Measurements from ENCODE around the gene SLC22A6. TPM values are rescaled to one million over a fixed set of nuclear protein-coding genes. Genes with fewer than 3 reads are reported as not detected.

The SLC22A6 gene
- total RNA-seq, 1 experiment from 2014 or later: not detected

- TF ChIP-seq PRDM15 (CRISPR knock-in tag; IDR thresholded peaks at IDR 0.05): no peak
- TF ChIP-seq ESRRA (CRISPR knock-in tag; IDR thresholded peaks at IDR 0.05; ENCODE audit: borderline replicate concordance): no peak
- TF ChIP-seq ZMAT4 (CRISPR knock-in tag; IDR thresholded peaks at IDR 0.05): no peak
- no peak for TF ChIP-seq ZNF263 (CRISPR knock-in tag; IDR thresholded peaks at IDR 0.05; ENCODE audit: low read depth)
- TF ChIP-seq TEAD4 (CRISPR knock-in tag; IDR thresholded peaks at IDR 0.05): no peak
- TF ChIP-seq NFYB (CRISPR knock-in tag; conservative IDR thresholded peaks at IDR 0.05; ENCODE audit: low read depth): no peak
- TF ChIP-seq HMGXB4 (CRISPR knock-in tag; IDR thresholded peaks at IDR 0.05): no peak
- no peak for TF ChIP-seq MLX (CRISPR knock-in tag; IDR thresholded peaks at IDR 0.05)
Measured at GRCh38 chr11:63032457-63032856, 47.7 kb upstream of the SLC22A6 start (continued).

GRCh38 chr11:63023841-63024648 is 39.3 kb upstream of the SLC22A6 start:
- peaks cover 14% of the 10 kb centered on the region for H3K27me3 Mint-ChIP-seq (ENCODE audit: low read depth)
- peaks cover 16% of the 10 kb centered on the region for H3K4me1 Mint-ChIP-seq
- ChIA-PET CTCF (interaction anchor here (0.6 to 7.8 kb wide), 24 partner anchors 10 to 253 kb away, joined by 3 to 535 read pairs (median 5); partner anchors contain the start of genes CHRM1, SLC3A2 and TAF6L), POLR2A (interaction anchor here (1.1 kb wide), 1 partner anchor 115 kb away, joined by 3 read pairs; no protein-coding TSS in a partner anchor)
- peak; percentile 91 for DNase-seq (ENCODE audit: low spot score)
- TF ChIP-seq ZNF671 (CRISPR knock-in tag; IDR thresholded peaks at IDR 0.05) (no peak), ZNF317 (CRISPR knock-in tag; IDR thresholded peaks at IDR 0.05; ENCODE audit: borderline replicate concordance, low read depth) (no peak), CTCF (IDR thresholded peaks at IDR 0.05) (peak; percentile 100)
- peaks cover 17% of the 10 kb centered on the region for H3K9me3 Mint-ChIP-seq
- H3K27ac Mint-ChIP-seq: no peak overlapping the region
- H3K4me3 Mint-ChIP-seq: no peak overlapping the region
- ATAC-seq: peak; percentile 60
- H3K36me3 Mint-ChIP-seq: peaks cover 4% of the 10 kb centered on the region; the same call in 1 of the 2 replicates

DNA sequence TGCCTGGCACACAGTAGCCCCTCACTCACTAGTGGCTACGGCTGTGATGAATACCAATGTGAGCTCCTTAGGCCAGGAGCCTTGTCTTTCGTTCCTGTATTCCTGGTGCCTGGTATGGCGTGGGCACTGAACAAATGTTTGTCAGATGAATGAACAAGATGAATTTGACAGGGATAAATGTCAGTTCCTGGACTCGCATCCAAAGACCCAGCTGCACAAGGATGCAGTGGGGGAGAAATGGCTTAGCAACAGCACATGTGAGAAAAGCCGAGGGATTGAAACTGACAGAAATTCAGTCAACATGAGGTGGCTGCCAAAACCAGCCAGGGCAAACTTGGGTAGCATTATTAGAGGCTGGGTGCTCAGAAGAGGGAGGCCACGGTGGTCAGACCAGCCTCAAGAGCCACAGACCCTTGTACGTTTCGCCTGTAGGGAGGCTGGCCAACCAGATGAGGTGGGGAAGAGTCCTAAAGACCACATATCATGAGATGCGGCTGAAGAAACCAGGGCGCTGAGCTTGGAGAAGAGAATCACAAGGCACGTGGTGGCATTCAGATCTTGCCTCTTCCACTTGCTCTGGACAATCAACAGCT is 38.6 kb upstream of the SLC22A6 start:
- Mint-ChIP-seq H3K27ac (no peak overlapping the region), H3K9me3 (peaks cover 12% of the 10 kb centered on the region), H3K4me1 (peaks cover 16% of the 10 kb centered on the region), H3K4me3 (no peak overlapping the region), H3K36me3 (peaks cover 4% of the 10 kb centered on the region; the same call in 1 of the 2 replicates), H3K27me3 (ENCODE audit: low read depth) (peaks cover 17% of the 10 kb centered on the region)
- DNase-seq (ENCODE audit: low spot score) (no peak), ATAC-seq (no peak)
- TF ChIP-seq SMAD3 (CRISPR knock-in tag; IDR thresholded peaks at IDR 0.05; ENCODE audit: borderline replicate concordance): no peak
- TF ChIP-seq ELF4 (CRISPR knock-in tag; IDR thresholded peaks at IDR 0.05; ENCODE audit: low read depth): no peak
- no peak for TF ChIP-seq IRF2 (CRISPR knock-in tag; IDR thresholded peaks at IDR 0.05; ENCODE audit: borderline replicate concordance, low read depth)
- TF ChIP-seq, protein P1, sequence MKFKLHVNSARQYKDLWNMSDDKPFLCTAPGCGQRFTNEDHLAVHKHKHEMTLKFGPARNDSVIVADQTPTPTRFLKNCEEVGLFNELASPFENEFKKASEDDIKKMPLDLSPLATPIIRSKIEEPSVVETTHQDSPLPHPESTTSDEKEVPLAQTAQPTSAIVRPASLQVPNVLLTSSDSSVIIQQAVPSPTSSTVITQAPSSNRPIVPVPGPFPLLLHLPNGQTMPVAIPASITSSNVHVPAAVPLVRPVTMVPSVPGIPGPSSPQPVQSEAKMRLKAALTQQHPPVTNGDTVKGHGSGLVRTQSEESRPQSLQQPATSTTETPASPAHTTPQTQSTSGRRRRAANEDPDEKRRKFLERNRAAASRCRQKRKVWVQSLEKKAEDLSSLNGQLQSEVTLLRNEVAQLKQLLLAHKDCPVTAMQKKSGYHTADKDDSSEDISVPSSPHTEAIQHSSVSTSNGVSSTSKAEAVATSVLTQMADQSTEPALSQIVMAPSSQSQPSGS (CRISPR knock-in tag; IDR thresholded peaks at IDR 0.05; ENCODE audit: borderline replicate concordance, low read depth): no peak
- no peak for TF ChIP-seq TCF7 (CRISPR knock-in tag; IDR thresholded peaks at IDR 0.05; ENCODE audit: low read depth)
- no peak for TF ChIP-seq ESRRA (CRISPR knock-in tag; IDR thresholded peaks at IDR 0.05; ENCODE audit: borderline replicate concordance)
- TF ChIP-seq ZNF263 (CRISPR knock-in tag; IDR thresholded peaks at IDR 0.05; ENCODE audit: low read depth): no peak
- TF ChIP-seq SMAD4 (CRISPR knock-in tag; IDR thresholded peaks at IDR 0.05): no peak
- no peak for TF ChIP-seq NR2C2 (CRISPR knock-in tag; IDR thresholded peaks at IDR 0.05)
- TF ChIP-seq GRHL2 (CRISPR knock-in tag; IDR thresholded peaks at IDR 0.05; ENCODE audit: insufficient replicate concordance, severe bottlenecking): no peak
- TF ChIP-seq OVOL2 (CRISPR knock-in tag; IDR thresholded peaks at IDR 0.05; ENCODE audit: borderline replicate concordance): no peak
- CTCF ChIA-PET: interaction anchor here (0.6 to 7.8 kb wide), 28 partner anchors 11 to 252 kb away, joined by 3 to 535 read pairs (median 5); partner anchors contain the start of genes CHRM1, SLC3A2 and TAF6L
- POLR2A ChIA-PET: interaction anchor here (1.1 kb wide), 1 partner anchor 114 kb away, joined by 3 read pairs; no protein-coding TSS in a partner anchor
